Body of pancreas (tissue), 4 donors: ENCODE results near the gene TIMM22.

Experiments used
- CTCF ChIP-seq, 7 experiments: fragments of 450-650 bp in 4 of 7; fragments of 200-600 bp in 3 of 7; sonication (generic) in 3 of 7; IDR thresholded peaks; one replicate each; pipeline ENCODE4 v1.5.1; 2016 to 2019; ENCODE audit warnings: antibody characterized with exemption in 7 of 7
- POLR2A ChIP-seq, 3 donors: fragments of 450-650 bp; IDR thresholded peaks; one replicate each; pipeline ENCODE4 v1.6.1; 2016; ENCODE audit warnings: antibody characterized with exemption in 3 of 3, mild to moderate bottlenecking in 2 of 3

GRCh38 chr17:1012823-1013728 is 16.1 kb downstream of the TIMM22 start:
- TF ChIP-seq CTCF (IDR thresholded peaks at IDR 0.05) (no peak), POLR2A (IDR thresholded peaks at IDR 0.05) (no peak)
